Measurements from ENCODE around the gene TCAP. TPM values are rescaled to one million over a fixed set of nuclear protein-coding genes. Genes with fewer than 3 reads are reported as not detected.
A peak's percentile ranks its signal among the peaks of the same experiment; 100 is the strongest.

TCAP gene
- total RNA-seq, 2 donors from 2014 or later = 0.49 to 1.2 TPM

DNA sequence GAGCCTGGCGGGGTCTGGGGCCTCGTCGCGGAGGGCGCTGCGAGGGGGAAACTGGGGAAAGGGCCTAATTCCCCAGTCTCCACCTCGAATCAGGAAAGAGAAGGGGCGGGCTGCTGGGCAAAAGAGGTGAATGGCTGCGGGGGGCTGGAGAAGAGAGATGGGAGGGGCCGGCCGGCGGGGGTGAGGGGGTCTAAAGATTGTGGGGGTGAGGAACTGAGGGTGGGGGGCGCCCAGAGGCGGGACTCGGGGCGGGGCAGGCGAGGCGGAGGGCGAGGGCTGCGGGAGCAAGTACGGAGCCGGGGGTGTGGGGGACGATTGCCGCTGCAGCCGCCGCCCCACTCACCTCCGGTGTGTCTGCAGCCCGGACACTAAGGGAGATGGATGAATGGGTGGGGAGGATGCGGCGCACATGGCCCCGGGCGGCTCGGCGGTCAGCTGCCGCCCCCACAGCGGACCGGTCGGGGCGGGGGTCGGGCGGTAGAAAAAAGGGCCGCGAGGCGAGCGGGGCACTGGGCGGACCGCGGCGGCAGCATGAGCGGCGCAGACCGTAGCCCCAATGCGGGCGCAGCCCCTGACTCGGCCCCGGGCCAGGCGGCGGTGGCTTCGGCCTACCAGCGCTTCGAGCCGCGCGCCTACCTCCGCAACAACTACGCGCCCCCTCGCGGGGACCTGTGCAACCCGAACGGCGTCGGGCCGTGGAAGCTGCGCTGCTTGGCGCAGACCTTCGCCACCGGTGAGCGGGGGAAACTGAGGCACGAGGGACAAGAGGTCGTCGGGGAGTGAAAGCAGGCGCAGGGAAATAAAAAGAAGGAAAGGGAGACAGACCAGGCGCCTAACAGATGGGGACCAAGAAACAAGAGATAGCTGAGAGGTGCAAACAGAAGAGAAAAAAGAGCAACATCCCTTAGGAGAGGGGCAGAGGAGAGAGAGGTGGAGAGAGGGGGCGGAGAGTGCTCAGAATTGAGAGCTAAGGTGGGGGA lies 3.1 kb downstream of the TCAP start, which contains the start of gene PNMT:
Gene PNMT, plus strand, starts transcription at position 509 of the 980 bp plus-strand sequence. Its CDS starts 23 bp downstream, at position 532.
- TF ChIP-seq CTCF (IDR thresholded peaks at IDR 0.05) = peak; percentile 49
- Histone ChIP-seq H3K9ac (ENCODE audit: low read depth in 2 of 2, low read length in 2 of 2) (peak within 1 kb of the TSS; percentile 19 to 37), H3K4me3 (peak within 1 kb of the TSS; percentile 29), H3K36me3 (no peaks in the 10 kb centered on the region), H3K9me3 (no peaks in the 10 kb centered on the region), H3K4me1 (peaks cover 17% of the 10 kb centered on the region), H3K27me3 (peaks cover 20% of the 10 kb centered on the region), H3K27ac (no peak within 1 kb of the TSS)
- DNase-seq = peak; percentile 78
- intact Hi-C loops (cut with DNase I) = loop anchor here (2.0 to 5.0 kb wide), 2 partner anchors 45 to 121 kb away; no protein-coding TSS in a partner anchor

- H3K27ac ChIP-seq = no peak overlapping the region
- TF ChIP-seq CTCF (IDR thresholded peaks at IDR 0.05) = no peak
- intact Hi-C loops (cut with DNase I) = loop anchor here (2.0 to 5.0 kb wide), 2 partner anchors 47 to 123 kb away; no protein-coding TSS in a partner anchor
- H3K4me3 ChIP-seq = no peak overlapping the region
- DNase-seq = no peak
- H3K36me3 ChIP-seq = no peaks in the 10 kb centered on the region
- H3K4me1 ChIP-seq = peaks cover 4% of the 10 kb centered on the region
- H3K27me3 ChIP-seq = peaks cover 20% of the 10 kb centered on the region
- H3K9ac ChIP-seq (ENCODE audit: low read depth in 2 of 2, low read length in 2 of 2) = no peak overlapping the region
- H3K9me3 ChIP-seq = no peaks in the 10 kb centered on the region
These were observed 5.0 kb downstream of the TCAP start for GRCh38 chr17:39669897-39670735.

DNA sequence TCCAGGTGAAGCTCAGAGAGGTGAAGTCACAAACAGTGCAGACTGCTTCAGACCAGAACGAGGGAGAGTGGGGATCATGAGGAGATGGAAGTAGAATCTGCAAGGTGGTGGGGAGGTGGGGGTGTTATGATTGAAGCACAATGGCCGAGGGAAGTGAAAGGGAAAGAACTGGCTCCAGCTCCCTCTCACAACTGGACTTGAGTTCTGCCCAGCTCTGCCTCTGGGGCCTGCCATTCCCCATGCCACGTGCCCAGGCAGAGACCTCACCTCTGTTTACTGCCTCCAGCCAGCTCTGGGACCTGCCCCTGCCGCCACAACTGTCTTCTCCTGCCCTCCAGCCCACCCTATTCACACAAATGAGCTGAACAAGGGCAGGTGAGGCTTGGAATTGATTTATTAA lies 5.6 kb downstream of the TCAP start:
- Histone ChIP-seq H3K4me3 (no peak overlapping the region), H3K27ac (no peak overlapping the region), H3K36me3 (no peaks in the 10 kb centered on the region), H3K9ac (ENCODE audit: low read depth in 2 of 2, low read length in 2 of 2) (no peak overlapping the region), H3K9me3 (no peaks in the 10 kb centered on the region), H3K27me3 (peaks cover 20% of the 10 kb centered on the region), H3K4me1 (peaks cover 7% of the 10 kb centered on the region)
- no peak for DNase-seq
- TF ChIP-seq CTCF (IDR thresholded peaks at IDR 0.05) = no peak
- intact Hi-C loops (cut with DNase I) = no loop called here

- peak overlapping the region in 1 of 2 donors; percentile 64 for H3K9ac ChIP-seq (ENCODE audit: low read depth in 2 of 2, low read length in 2 of 2)
- H3K9me3 ChIP-seq = no peaks in the 10 kb centered on the region
- peak; percentile 72 for DNase-seq
- no peak overlapping the region for H3K4me3 ChIP-seq
- no peak overlapping the region for H3K27ac ChIP-seq
- H3K36me3 ChIP-seq = no peaks in the 10 kb centered on the region
- intact Hi-C loops (cut with DNase I) = no loop called here
- peaks cover 14% of the 10 kb centered on the region for H3K4me1 ChIP-seq
- TF ChIP-seq CTCF (IDR thresholded peaks at IDR 0.05) = peak; percentile 57
- peaks cover 16% of the 10 kb centered on the region for H3K27me3 ChIP-seq
These were observed 6.7 kb downstream of the TCAP start for GRCh38 chr17:39671651-39672521.
